GM12878 (cell line): ENCODE measurements around the gene LMO2.

Experiments used
- CREM ChIP-seq: IDR thresholded peaks from 2 replicates; pipeline ENCODE4 v1.6.1; 2014; ENCODE audit warnings: antibody characterized with exemption, low read depth
- CTCF ChIP-seq, 3 experiments: IDR thresholded peaks in 2 of 3; conservative IDR thresholded peaks in 1 of 3; 2 replicates each; pipeline ENCODE4 v1.5.1; 2011; ENCODE audit warnings: low read depth in 3 of 3, low read length in 3 of 3, mild to moderate bottlenecking in 3 of 3, control low read depth in 2 of 3, moderate library complexity in 2 of 3, inconsistent platforms in 1 of 3, mixed read lengths in 1 of 3; ENCODE audit not compliant: control insufficient read depth in 2 of 3, insufficient read depth in 1 of 3; ENCODE audit errors: extremely low read depth in 1 of 3
- EGR1 ChIP-seq, 2 experiments: IDR thresholded peaks; 1 replicate in 1 of 2; 2 replicates in 1 of 2; pipeline ENCODE4 v1.6.1; 2011 to 2012; ENCODE audit warnings: low read depth in 2 of 2, low read length in 2 of 2, borderline replicate concordance in 1 of 2, mild to moderate bottlenecking in 1 of 2, moderate library complexity in 1 of 2
- GATAD2B ChIP-seq: fragments of 450-650 bp; conservative IDR thresholded peaks from 2 replicates; pipeline ENCODE4 v1.6.1; 2017; ENCODE audit warnings: low read depth, mild to moderate bottlenecking, moderate library complexity
- POLR2A ChIP-seq: IDR thresholded peaks from 2 replicates; pipeline ENCODE4 v1.6.1; 2011; ENCODE audit warnings: low read depth, mild to moderate bottlenecking, low read length
- TCF7 ChIP-seq: IDR thresholded peaks from 2 replicates; pipeline ENCODE4 v1.6.1; 2014; ENCODE audit warnings: antibody characterized with exemption, borderline replicate concordance
- TF ChIP-seq, protein P1 (sequence below): IDR thresholded peaks from 2 replicates; pipeline ENCODE4 v1.6.1; 2012; ENCODE audit warnings: mild to moderate bottlenecking, low read depth, low read length

DNA sequence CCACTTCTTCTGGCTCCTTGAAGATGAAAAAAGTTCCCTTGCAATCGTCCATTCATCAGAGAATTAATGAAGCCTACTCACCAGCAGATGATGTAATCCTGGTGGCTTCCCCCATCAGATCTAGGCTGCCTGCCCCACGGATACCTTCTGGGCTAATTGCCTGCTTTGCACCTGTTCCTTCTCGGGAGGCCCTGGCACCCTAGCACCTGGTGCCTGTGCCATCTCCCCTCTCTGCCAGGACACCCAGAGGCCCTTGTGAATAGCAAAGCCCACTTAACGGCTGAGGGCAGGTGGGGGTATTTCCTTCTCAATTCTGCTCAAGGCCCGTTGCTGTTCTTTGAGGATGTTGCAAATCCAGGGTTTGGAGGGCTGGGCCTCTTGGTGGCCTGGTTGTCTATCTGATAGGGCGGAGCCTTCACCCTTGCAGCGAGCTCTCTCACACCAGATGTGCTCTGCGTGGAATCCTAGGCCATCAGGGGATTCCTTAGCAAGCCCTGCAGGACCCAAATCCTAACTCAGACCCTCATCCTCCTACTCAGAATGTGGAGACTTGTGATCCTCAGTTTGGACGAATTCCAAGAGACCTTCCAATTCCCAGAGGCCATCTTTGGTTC is at the start of gene LMO2:
- TF ChIP-seq TCF7 (no peak), GATAD2B (no peak), POLR2A (no peak), CREM (no peak), CTCF (IDR thresholded peaks at IDR 0.05 in 2 of 3, conservative IDR thresholded peaks at IDR 0.05 in 1 of 3; ENCODE audit: control insufficient read depth in 2 of 3, extremely low read depth in 1 of 3, insufficient read depth in 1 of 3, low read depth in 3 of 3, low read length in 3 of 3) (no peak), EGR1 (IDR thresholded peaks at IDR 0.05; ENCODE audit: borderline replicate concordance in 1 of 2, low read depth in 2 of 2, low read length in 2 of 2) (no peak)
- TF ChIP-seq, protein P1, sequence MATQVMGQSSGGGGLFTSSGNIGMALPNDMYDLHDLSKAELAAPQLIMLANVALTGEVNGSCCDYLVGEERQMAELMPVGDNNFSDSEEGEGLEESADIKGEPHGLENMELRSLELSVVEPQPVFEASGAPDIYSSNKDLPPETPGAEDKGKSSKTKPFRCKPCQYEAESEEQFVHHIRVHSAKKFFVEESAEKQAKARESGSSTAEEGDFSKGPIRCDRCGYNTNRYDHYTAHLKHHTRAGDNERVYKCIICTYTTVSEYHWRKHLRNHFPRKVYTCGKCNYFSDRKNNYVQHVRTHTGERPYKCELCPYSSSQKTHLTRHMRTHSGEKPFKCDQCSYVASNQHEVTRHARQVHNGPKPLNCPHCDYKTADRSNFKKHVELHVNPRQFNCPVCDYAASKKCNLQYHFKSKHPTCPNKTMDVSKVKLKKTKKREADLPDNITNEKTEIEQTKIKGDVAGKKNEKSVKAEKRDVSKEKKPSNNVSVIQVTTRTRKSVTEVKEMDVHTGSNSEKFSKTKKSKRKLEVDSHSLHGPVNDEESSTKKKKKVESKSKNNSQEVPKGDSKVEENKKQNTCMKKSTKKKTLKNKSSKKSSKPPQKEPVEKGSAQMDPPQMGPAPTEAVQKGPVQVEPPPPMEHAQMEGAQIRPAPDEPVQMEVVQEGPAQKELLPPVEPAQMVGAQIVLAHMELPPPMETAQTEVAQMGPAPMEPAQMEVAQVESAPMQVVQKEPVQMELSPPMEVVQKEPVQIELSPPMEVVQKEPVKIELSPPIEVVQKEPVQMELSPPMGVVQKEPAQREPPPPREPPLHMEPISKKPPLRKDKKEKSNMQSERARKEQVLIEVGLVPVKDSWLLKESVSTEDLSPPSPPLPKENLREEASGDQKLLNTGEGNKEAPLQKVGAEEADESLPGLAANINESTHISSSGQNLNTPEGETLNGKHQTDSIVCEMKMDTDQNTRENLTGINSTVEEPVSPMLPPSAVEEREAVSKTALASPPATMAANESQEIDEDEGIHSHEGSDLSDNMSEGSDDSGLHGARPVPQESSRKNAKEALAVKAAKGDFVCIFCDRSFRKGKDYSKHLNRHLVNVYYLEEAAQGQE: no peak
